ENCODE data around the gene RUSC1. TPM values are rescaled to one million over a fixed set of nuclear protein-coding genes. Genes with fewer than 3 reads are reported as not detected.

The RUSC1 gene
- total RNA-seq, 1 experiment from 2014 or later: 68.8 TPM

DNA sequence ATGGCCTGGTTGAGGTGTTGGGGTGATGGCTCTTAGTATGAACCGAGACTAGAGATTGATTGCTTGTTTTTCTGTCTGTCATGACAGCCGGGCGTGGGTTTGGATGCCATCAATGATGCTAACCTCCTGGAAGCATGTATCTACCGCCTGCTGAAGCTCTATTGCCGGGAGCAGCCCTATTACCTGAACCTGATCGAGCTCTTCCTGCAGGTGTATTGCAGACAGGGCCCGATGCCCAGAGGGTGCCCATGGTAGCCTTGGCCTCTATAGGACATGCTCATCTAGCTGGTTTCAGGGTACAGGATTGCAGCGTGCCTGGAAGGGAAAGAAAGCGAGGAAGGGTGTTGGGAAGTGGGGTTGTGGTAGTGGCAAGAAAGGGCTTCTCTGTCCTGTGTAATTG lies 2.6 kb upstream of the RUSC1 start:
- Mint-ChIP-seq H3K36me3 (peaks cover 30% of the 10 kb centered on the region), H3K27me3 (ENCODE audit: low read depth) (peaks cover 6% of the 10 kb centered on the region), H3K4me1 (peaks cover 33% of the 10 kb centered on the region), H3K27ac (no peak overlapping the region), H3K4me3 (no peak overlapping the region), H3K9me3 (no peaks in the 10 kb centered on the region)
- ChIA-PET CTCF (interaction anchor here (0.8 to 2.1 kb wide), 3 partner anchors 40 to 68 kb away, joined by 3 to 13 read pairs (median 3); no protein-coding TSS in a partner anchor), POLR2A (interaction anchor here (0.7 kb wide), 1 partner anchor 67 kb away, joined by 3 read pairs; no protein-coding TSS in a partner anchor)
- DNase-seq (ENCODE audit: low spot score) (no peak), ATAC-seq (no peak)
- no peak for TF ChIP-seq OVOL2 (CRISPR knock-in tag; IDR thresholded peaks at IDR 0.05; ENCODE audit: borderline replicate concordance)

DNA sequence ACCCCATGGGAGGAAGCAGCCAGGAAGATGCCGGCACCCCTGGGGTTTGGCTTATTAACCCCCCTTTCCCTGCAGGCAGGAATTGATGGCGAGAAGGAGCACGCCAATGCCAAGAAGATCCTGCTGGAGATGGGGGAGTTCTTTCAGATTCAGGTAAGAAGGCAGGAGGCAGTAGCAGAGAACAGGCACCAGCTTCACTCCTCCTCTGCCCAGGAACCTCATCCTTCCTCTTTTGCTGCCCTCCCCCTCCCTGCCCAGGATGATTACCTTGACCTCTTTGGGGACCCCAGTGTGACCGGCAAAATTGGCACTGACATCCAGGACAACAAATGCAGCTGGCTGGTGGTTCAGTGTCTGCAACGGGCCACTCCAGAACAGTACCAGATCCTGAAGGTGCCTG lies 1.2 kb upstream of the RUSC1 start:
- no peak overlapping the region for H3K27ac Mint-ChIP-seq
- peaks cover 33% of the 10 kb centered on the region for H3K4me1 Mint-ChIP-seq
- H3K9me3 Mint-ChIP-seq: no peaks in the 10 kb centered on the region

GRCh38 chr1:155320252-155320651 lies 442 bp upstream of the RUSC1 start:
- H3K36me3 Mint-ChIP-seq: peaks cover 17% of the 10 kb centered on the region
- no peak for DNase-seq (ENCODE audit: low spot score)
- POLR2A ChIA-PET: interaction anchor here (0.6 to 1.5 kb wide), 4 partner anchors 42 to 286 kb away, joined by 3 to 9 read pairs (median 6); partner anchors contain the start of gene CLK2
- peaks cover 33% of the 10 kb centered on the region for H3K4me1 Mint-ChIP-seq
- H3K4me3 Mint-ChIP-seq: peak overlapping the region; percentile 84
- CTCF ChIA-PET: interaction anchor here (0.8 to 9.9 kb wide), 7 partner anchors 12 to 126 kb away, joined by 3 to 204 read pairs (median 9); partner anchors contain the start of genes CLK2, FDPS, HCN3 and THBS3
- ATAC-seq: no peak
- H3K27me3 Mint-ChIP-seq (ENCODE audit: low read depth): peaks cover 6% of the 10 kb centered on the region
- peak overlapping the region; percentile 66 for H3K27ac Mint-ChIP-seq
- H3K9me3 Mint-ChIP-seq: no peaks in the 10 kb centered on the region
- TF ChIP-seq SMAD4 (CRISPR knock-in tag; IDR thresholded peaks at IDR 0.05) (no peak), RORB (CRISPR knock-in tag; IDR thresholded peaks at IDR 0.05) (no peak), GRHL2 (CRISPR knock-in tag; IDR thresholded peaks at IDR 0.05; ENCODE audit: insufficient replicate concordance, severe bottlenecking) (no peak), JAZF1 (CRISPR knock-in tag; IDR thresholded peaks at IDR 0.05) (no peak), ZNF423 (CRISPR knock-in tag; IDR thresholded peaks at IDR 0.05) (no peak), FOXP1 (CRISPR knock-in tag; IDR thresholded peaks at IDR 0.05; ENCODE audit: borderline replicate concordance) (no peak), USF1 (CRISPR knock-in tag; IDR thresholded peaks at IDR 0.05) (no peak), ETV6 (CRISPR knock-in tag; IDR thresholded peaks at IDR 0.05) (no peak)
- TF ChIP-seq, protein P1, sequence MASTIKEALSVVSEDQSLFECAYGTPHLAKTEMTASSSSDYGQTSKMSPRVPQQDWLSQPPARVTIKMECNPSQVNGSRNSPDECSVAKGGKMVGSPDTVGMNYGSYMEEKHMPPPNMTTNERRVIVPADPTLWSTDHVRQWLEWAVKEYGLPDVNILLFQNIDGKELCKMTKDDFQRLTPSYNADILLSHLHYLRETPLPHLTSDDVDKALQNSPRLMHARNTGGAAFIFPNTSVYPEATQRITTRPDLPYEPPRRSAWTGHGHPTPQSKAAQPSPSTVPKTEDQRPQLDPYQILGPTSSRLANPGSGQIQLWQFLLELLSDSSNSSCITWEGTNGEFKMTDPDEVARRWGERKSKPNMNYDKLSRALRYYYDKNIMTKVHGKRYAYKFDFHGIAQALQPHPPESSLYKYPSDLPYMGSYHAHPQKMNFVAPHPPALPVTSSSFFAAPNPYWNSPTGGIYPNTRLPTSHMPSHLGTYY (CRISPR knock-in tag; IDR thresholded peaks at IDR 0.05): no peak
- TF ChIP-seq, protein P2, sequence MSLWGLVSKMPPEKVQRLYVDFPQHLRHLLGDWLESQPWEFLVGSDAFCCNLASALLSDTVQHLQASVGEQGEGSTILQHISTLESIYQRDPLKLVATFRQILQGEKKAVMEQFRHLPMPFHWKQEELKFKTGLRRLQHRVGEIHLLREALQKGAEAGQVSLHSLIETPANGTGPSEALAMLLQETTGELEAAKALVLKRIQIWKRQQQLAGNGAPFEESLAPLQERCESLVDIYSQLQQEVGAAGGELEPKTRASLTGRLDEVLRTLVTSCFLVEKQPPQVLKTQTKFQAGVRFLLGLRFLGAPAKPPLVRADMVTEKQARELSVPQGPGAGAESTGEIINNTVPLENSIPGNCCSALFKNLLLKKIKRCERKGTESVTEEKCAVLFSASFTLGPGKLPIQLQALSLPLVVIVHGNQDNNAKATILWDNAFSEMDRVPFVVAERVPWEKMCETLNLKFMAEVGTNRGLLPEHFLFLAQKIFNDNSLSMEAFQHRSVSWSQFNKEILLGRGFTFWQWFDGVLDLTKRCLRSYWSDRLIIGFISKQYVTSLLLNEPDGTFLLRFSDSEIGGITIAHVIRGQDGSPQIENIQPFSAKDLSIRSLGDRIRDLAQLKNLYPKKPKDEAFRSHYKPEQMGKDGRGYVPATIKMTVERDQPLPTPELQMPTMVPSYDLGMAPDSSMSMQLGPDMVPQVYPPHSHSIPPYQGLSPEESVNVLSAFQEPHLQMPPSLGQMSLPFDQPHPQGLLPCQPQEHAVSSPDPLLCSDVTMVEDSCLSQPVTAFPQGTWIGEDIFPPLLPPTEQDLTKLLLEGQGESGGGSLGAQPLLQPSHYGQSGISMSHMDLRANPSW (CRISPR knock-in tag; conservative IDR thresholded peaks at IDR 0.05; ENCODE audit: low read depth): no peak
- TF ChIP-seq, protein P3, sequence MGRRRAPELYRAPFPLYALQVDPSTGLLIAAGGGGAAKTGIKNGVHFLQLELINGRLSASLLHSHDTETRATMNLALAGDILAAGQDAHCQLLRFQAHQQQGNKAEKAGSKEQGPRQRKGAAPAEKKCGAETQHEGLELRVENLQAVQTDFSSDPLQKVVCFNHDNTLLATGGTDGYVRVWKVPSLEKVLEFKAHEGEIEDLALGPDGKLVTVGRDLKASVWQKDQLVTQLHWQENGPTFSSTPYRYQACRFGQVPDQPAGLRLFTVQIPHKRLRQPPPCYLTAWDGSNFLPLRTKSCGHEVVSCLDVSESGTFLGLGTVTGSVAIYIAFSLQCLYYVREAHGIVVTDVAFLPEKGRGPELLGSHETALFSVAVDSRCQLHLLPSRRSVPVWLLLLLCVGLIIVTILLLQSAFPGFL (CRISPR knock-in tag; IDR thresholded peaks at IDR 0.05; ENCODE audit: borderline replicate concordance): no peak

More for the DNA sequence above, 1.2 kb upstream of the RUSC1 start:
- Mint-ChIP-seq H3K27me3 (ENCODE audit: low read depth) (peaks cover 6% of the 10 kb centered on the region), H3K4me3 (peak overlapping the region; percentile 84; the same call in 1 of the 2 replicates), H3K36me3 (peaks cover 22% of the 10 kb centered on the region)
- ChIA-PET POLR2A (no interaction called here), CTCF (interaction anchor here (6.1 to 9.9 kb wide), 2 partner anchors 40 to 68 kb away, joined by 75 to 204 read pairs; no protein-coding TSS in a partner anchor)
- TF ChIP-seq ZNF423 (CRISPR knock-in tag; IDR thresholded peaks at IDR 0.05) (no peak), ATF1 (CRISPR knock-in tag; IDR thresholded peaks at IDR 0.05) (no peak), ETV6 (CRISPR knock-in tag; IDR thresholded peaks at IDR 0.05) (no peak), ZNF219 (CRISPR knock-in tag; IDR thresholded peaks at IDR 0.05; ENCODE audit: borderline replicate concordance) (no peak), ZNF532 (CRISPR knock-in tag; IDR thresholded peaks at IDR 0.05; ENCODE audit: borderline replicate concordance) (no peak), HMGA2 (CRISPR knock-in tag; IDR thresholded peaks at IDR 0.05) (no peak)
- no peak for ATAC-seq
- no peak for DNase-seq (ENCODE audit: low spot score)

Measured in WTC11 (cell line).